Measurements from ENCODE around the gene TPPP.
"Not testable (repeated sequence)": the region's sequence is repeated elsewhere in the genome, so short reads cannot be mapped to it uniquely, and the experiment has no call there.

DNA sequence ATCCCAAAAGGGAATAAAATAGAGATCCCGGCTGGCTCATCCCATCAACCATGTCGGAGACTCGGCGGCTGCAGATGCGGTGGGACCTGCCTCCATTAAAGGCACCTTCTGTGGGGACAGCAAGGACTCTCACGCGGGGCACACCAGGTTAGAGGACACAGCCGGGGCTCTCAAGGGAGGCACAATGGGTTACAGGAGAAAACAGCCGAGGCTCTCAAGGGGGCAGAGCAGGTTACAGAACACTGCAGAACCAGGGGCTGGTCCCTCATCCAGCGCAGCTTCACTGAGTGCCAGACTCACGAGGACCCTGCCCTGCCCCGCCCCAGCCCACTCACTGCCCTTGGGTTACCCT is 7.0 kb downstream of the TPPP start:
- not testable (repeated sequence) for TF ChIP-seq EZH2phosphoT487 (IDR thresholded peaks at IDR 0.05; ENCODE audit: low read depth)
- TF ChIP-seq, protein P1, sequence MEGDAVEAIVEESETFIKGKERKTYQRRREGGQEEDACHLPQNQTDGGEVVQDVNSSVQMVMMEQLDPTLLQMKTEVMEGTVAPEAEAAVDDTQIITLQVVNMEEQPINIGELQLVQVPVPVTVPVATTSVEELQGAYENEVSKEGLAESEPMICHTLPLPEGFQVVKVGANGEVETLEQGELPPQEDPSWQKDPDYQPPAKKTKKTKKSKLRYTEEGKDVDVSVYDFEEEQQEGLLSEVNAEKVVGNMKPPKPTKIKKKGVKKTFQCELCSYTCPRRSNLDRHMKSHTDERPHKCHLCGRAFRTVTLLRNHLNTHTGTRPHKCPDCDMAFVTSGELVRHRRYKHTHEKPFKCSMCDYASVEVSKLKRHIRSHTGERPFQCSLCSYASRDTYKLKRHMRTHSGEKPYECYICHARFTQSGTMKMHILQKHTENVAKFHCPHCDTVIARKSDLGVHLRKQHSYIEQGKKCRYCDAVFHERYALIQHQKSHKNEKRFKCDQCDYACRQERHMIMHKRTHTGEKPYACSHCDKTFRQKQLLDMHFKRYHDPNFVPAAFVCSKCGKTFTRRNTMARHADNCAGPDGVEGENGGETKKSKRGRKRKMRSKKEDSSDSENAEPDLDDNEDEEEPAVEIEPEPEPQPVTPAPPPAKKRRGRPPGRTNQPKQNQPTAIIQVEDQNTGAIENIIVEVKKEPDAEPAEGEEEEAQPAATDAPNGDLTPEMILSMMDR (IDR thresholded peaks at IDR 0.05; ENCODE audit: low read depth, low read length): not testable (repeated sequence)

Measured in OCI-LY3 (cell line).